ENCODE data around the gene CPPED1. TPM values are rescaled to one million over a fixed set of nuclear protein-coding genes. Genes with fewer than 3 reads are reported as not detected.

The CPPED1 gene
- total and polyA plus RNA-seq, 12 donors = 5.6 to 20.2 (median 13.6) TPM

GRCh38 chr16:12626411-12626810 is 177.3 kb downstream of the CPPED1 start:
- Histone ChIP-seq H3K27me3 (peaks cover 0 to 38% (median 8%) of the 10 kb centered on the region in 7 donors), H3K4me1 (no peaks in the 10 kb centered on the region)

DNA sequence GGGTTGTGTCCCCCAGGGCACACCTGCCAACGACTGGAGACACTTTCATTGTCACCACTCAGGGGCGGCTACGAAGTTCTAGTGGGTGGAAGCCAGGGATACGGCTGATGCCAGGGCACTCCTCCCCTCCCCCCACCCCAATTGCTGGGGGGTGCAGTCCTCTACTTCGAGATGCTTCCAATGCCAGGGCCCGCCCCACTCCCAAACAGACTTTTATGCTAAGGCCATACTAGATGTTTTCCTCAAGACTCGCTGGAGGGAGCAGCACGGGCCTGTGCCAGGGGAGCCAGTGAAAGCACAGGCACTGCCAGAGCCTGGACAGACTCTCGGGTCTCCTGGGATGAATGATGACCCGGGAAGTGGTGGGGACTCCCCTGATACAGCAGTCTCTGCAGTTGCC is 178.0 kb downstream of the CPPED1 start:
- DNase-seq (no peak), ATAC-seq (no peak)
- Histone ChIP-seq H3K36me3 (no peaks in the 10 kb centered on the region), H3K4me1 (no peaks in the 10 kb centered on the region), H3K27ac (no peak overlapping the region), H3K9me3 (peaks cover 0 to 4% (median 0%) of the 10 kb centered on the region in 11 donors), H3K4me3 (no peak overlapping the region), H3K27me3 (peaks cover 0 to 33% (median 8%) of the 10 kb centered on the region in 7 donors)
- intact Hi-C loops (cut with DNase I) = no loop called here
- WGBS, 2 donors = 80 to 81% methylated on average over 10 of the region's 10 CpGs
- TF ChIP-seq, protein P1, sequence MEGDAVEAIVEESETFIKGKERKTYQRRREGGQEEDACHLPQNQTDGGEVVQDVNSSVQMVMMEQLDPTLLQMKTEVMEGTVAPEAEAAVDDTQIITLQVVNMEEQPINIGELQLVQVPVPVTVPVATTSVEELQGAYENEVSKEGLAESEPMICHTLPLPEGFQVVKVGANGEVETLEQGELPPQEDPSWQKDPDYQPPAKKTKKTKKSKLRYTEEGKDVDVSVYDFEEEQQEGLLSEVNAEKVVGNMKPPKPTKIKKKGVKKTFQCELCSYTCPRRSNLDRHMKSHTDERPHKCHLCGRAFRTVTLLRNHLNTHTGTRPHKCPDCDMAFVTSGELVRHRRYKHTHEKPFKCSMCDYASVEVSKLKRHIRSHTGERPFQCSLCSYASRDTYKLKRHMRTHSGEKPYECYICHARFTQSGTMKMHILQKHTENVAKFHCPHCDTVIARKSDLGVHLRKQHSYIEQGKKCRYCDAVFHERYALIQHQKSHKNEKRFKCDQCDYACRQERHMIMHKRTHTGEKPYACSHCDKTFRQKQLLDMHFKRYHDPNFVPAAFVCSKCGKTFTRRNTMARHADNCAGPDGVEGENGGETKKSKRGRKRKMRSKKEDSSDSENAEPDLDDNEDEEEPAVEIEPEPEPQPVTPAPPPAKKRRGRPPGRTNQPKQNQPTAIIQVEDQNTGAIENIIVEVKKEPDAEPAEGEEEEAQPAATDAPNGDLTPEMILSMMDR (IDR thresholded peaks at IDR 0.05) = no peak

More at GRCh38 chr16:12626411-12626810, 177.3 kb downstream of the CPPED1 start:
- intact Hi-C loops (cut with DNase I) = no loop called here
- 69 to 71% methylated on average over 4 of the region's 4 CpGs for WGBS, 2 donors
- no peak overlapping the region for H3K27ac ChIP-seq
- H3K36me3 ChIP-seq = no peaks in the 10 kb centered on the region
- ATAC-seq (no peak), DNase-seq (no peak)
- peaks cover 0 to 4% (median 0%) of the 10 kb centered on the region in 11 donors for H3K9me3 ChIP-seq
- H3K4me3 ChIP-seq = no peak overlapping the region
- TF ChIP-seq, protein P1 (IDR thresholded peaks at IDR 0.05) = no peak

- Histone ChIP-seq H3K27me3 (peaks cover 0 to 30% (median 8%) of the 10 kb centered on the region in 7 donors), H3K27ac (no peak overlapping the region), H3K9me3 (peaks cover 0 to 4% (median 0%) of the 10 kb centered on the region in 11 donors), H3K4me3 (no peak overlapping the region), H3K4me1 (no peaks in the 10 kb centered on the region), H3K36me3 (no peaks in the 10 kb centered on the region)
- TF ChIP-seq, protein P1 (IDR thresholded peaks at IDR 0.05) = no peak
- intact Hi-C loops (cut with DNase I) = no loop called here
- ATAC-seq (no peak), DNase-seq (no peak)
- 75% methylated on average over 7 of the region's 7 CpGs for WGBS, 2 donors
These were observed 178.6 kb downstream of the CPPED1 start for GRCh38 chr16:12625068-12625467.

DNA sequence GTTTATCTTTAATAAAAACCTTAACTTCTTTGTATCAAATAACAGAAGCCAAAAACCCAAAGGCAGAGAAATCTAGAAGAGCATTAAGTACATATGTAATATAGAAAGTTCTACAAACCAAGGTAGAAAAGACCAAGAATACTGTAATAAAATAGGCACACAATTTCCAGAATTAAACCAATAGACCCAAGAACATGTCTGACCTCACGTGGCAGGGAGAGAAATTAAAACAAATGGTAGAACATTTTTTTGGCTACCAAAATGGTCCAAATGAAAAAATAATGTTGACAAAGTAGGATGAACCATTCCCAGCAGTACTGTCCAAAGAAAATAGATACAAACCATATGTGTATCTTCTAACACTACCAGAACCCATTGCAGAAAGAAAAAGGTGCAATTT is 183.5 kb downstream of the CPPED1 start:
- Histone ChIP-seq H3K9me3 (peaks cover 0 to 4% (median 0%) of the 10 kb centered on the region in 11 donors), H3K4me3 (no peak overlapping the region), H3K27ac (no peak overlapping the region), H3K27me3 (peaks cover 0 to 10% (median 4%) of the 10 kb centered on the region in 7 donors), H3K36me3 (no peaks in the 10 kb centered on the region), H3K4me1 (no peaks in the 10 kb centered on the region)
- TF ChIP-seq, protein P1 (IDR thresholded peaks at IDR 0.05) = no peak
- 43 to 56% methylated on average over 1 of the region's 1 CpG for WGBS, 2 donors
- intact Hi-C loops (cut with DNase I) = no loop called here
- DNase-seq (no peak), ATAC-seq (no peak)
